ENCODE measurements around the gene KPNA4.
"Not testable (repeated sequence)": the region's sequence is repeated elsewhere in the genome, so short reads cannot be mapped to it uniquely, and the experiment has no call there.

KPNA4 gene

GRCh38 chr3:160569894-160570652 lies 4.7 kb upstream of the KPNA4 start:
- no peak for DNase-seq

- DNase-seq = no peak
These were observed 3.6 kb upstream of the KPNA4 start for GRCh38 chr3:160568989-160569388.

- no peak for DNase-seq
These were observed 2.4 kb upstream of the KPNA4 start for GRCh38 chr3:160567774-160568173.

GRCh38 chr3:160566499-160566898 lies 1.1 kb upstream of the KPNA4 start:
- no peak for DNase-seq

GRCh38 chr3:160564949-160565441 lies 376 bp downstream of the KPNA4 start:
- DNase-seq = peak; percentile 45

DNA sequence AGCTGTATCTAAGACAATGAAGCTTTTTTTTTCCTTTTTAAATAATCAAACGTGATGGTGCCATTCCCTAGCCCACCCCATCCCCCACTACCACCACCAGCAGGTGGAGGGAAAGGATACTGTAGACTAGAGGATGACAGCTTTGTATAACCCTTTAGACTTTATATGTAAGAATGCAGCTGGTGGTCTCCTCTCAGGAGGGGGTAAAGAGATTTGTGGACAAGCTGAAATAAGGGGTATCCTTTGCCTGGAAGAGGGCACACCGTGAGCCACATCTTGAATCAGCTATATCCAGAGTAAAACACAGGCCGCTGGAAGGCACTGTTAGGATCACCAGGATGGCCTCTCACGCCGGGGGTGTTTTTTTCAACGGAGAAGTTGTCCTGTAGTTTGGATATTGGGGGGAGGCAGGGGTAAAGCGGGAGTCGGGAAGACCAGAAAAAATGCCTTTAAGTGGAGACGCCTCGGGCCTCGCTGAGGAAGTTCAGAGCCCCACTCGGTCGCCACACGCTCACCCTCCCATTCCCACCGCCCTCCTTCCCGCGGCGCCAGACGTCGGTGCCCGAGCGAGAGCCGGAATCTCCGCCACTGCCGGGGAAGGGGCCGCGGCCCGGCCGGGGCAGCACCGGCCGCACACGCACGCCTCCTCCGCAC lies 986 bp downstream of the KPNA4 start:
- DNase-seq = peak; percentile 31

DNA sequence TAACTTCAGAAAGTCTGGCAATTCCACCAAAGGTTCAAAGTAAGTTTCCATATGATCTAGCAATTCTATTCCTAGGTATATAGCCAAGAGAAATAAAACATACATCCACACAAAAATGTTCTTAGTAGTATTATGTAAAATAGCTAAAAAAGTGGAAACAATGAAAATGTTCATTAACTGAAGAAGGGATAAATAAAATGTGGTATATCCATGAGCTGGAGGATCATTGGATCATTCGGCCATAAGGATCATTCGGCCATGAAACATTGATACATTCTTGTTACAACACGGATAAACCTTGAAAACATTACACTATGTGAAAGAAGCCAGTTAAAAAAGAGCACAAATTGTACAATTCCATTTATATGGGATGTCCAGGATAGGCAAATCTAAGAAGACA lies 2.4 kb downstream of the KPNA4 start:
- no peak for DNase-seq

DNA sequence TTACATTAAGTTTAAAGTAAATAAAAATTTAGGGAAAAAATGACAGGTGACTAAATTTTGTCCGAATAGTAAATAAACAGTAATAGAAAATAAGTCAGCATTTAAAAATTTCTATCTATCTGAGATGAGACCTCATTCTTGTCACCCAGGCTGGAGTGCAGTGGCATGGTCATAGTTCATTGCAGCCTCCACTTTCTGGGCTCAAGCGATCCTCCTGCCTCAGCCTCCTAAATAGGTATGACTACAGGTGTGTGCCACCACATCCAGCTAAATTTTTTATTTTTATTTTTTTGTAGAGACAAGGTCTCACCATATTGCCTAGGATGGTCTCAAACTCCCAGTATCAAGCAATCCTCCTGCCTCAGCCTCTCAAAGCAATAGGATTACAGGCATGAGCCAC lies 7.8 kb downstream of the KPNA4 start:
- no peak for DNase-seq

GRCh38 chr3:160556141-160556540 lies 9.2 kb downstream of the KPNA4 start:
- no peak for DNase-seq

DNA sequence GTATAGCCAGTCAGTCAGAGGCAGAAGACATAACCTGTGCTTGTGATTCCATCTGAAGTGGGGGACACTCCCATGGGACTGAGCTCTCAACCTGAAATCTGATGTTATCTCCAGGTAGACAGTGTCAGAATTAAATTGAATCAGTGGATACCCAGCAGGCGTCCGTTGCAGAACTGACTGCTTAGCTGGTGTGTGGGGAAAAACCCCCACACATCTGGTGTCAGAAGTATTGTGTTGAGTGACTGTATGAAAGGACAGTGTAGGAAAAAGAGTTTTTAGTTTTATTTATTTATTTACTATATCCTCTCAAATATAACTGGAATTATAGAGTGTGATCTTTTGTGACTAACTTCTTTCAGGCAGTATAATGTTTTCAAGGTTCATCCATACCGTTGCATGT lies 10.4 kb downstream of the KPNA4 start:
- DNase-seq = no peak

GRCh38 chr3:160553827-160554226 lies 11.5 kb downstream of the KPNA4 start:
- no peak for DNase-seq

DNA sequence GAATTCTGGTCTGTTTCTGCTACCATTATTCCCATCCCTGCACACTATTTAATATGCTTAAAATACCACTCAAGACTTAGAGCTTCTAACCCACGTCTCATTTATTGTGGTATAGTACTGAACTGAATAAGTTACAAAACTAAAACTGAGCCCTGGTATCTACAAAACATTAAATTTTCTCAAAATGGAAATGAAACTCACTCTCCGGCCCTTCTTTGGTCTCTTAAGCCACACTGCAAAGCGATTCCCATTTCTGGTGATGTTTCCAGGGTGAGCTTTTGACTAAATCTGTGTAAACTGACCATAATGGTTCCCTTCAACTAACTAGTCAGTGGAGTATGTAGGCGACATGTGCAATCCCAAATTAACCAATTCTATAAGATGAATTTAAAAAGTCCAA lies 18.6 kb downstream of the KPNA4 start:
- DNase-seq = no peak

GRCh38 chr3:160545504-160545871 lies 19.9 kb downstream of the KPNA4 start:
- DNase-seq = no peak

GRCh38 chr3:160544844-160545503 lies 20.4 kb downstream of the KPNA4 start:
- DNase-seq = no peak

DNA sequence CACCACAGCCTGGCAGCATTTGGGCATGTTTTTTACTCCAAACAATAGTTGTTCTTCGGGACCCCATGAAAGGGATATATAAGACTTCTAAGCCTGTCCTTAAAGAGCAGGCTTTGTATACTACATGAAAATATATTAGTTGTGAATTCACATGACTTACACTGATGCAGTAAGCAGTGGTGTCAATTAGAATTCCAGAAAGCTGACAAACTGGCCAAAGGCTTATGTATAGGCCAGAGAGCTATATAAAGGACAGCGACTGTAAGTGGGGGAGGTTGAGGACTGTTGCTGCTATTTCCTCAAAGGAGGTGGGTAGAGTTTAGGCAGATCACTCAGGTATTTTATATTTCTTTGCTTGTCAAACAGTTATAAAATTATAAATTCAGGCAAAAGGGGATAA lies 24.8 kb downstream of the KPNA4 start:
- DNase-seq = no peak

GRCh38 chr3:160538895-160539294 lies 26.5 kb downstream of the KPNA4 start:
- DNase-seq = no peak

- DNase-seq = no peak
These were observed 27.6 kb downstream of the KPNA4 start for GRCh38 chr3:160537729-160538128.

- DNase-seq = no peak
These were observed 33.0 kb downstream of the KPNA4 start for GRCh38 chr3:160532371-160532770.

DNA sequence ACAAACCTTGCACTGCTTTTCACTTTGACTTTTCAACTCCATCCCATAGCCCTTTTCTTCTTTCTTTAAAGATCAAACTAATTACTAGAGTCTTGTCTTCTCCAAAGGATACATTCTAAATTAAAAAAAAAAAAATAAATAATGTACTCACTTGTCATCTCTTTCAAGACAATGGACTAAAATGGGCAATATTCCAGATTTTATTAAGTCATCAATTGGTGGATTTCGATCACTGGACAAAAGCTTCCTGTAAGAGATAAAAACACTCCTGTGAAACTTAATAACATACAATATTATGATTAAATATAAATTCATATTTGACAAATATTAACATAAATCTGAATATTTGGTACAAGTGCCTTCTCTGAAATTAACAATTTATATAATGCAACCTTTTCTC lies 34.1 kb downstream of the KPNA4 start:
- DNase-seq = no peak

GRCh38 chr3:160516391-160516790 lies 49.0 kb downstream of the KPNA4 start:
- DNase-seq = not testable (repeated sequence)

DNA sequence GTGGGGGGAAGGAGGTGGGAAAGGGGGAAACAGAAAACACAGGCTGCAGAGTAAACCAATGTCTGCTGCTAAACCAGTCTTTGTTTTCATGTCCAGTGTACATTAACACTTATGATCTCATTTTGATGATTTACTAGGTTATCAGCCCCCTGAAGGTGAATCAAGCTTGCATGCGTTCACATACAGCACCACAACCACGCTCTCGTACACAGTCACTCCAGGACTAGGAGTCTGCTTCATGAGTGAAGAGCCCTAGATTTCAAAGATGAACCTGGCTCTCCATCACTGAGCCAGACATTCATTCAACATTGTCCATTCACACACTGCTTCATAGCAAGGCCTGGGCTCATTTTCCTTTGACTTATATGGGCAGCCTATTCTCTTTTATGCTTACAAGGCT lies 64.0 kb downstream of the KPNA4 start:
- DNase-seq = no peak

GRCh38 chr3:160498202-160498601 lies 67.2 kb downstream of the KPNA4 start:
- no peak for DNase-seq

GRCh38 chr3:160490166-160490565 lies 75.2 kb downstream of the KPNA4 start:
- DNase-seq = no peak

DNA sequence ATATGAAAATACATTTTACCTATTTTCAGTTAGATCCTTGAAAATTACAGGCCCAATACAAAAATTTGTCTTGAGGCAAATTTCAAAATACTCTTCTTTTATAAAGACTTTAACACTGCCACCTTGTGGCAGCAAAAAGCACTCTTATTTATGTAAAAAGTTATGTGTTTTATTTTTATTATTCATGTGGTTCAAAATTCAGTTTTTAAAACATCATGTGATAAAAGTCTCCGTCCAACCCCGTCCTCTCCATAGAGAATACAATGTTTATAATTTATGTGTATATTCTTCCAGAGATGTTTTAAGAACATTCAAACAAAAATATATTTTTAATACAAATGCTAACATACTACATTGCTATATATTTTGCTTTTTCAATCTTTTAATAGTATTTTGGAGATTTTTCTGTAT lies 78.9 kb downstream of the KPNA4 start:
- peak; percentile 56 for DNase-seq
